A549 treated with AZD2906 at 1 μM for 4 hours (cell line): ENCODE data around the gene EXO5. TPM values are rescaled to one million over a fixed set of nuclear protein-coding genes. Genes with fewer than 3 reads are reported as not detected.

Source experiments
- total RNA-seq: library from RNA; stranded (reverse); fragments of 200-300 nt; extraction: Qiagen RNA extraction; gene quantifications from 5 replicates; pipeline ENCODE4 v1.2.3, GENCODE V29; 2022

EXO5 gene, protein sequence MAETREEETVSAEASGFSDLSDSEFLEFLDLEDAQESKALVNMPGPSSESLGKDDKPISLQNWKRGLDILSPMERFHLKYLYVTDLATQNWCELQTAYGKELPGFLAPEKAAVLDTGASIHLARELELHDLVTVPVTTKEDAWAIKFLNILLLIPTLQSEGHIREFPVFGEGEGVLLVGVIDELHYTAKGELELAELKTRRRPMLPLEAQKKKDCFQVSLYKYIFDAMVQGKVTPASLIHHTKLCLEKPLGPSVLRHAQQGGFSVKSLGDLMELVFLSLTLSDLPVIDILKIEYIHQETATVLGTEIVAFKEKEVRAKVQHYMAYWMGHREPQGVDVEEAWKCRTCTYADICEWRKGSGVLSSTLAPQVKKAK
- 3.7 to 4.8 TPM (median 4.2 TPM) in 5 replicates for total RNA-seq

DNA sequence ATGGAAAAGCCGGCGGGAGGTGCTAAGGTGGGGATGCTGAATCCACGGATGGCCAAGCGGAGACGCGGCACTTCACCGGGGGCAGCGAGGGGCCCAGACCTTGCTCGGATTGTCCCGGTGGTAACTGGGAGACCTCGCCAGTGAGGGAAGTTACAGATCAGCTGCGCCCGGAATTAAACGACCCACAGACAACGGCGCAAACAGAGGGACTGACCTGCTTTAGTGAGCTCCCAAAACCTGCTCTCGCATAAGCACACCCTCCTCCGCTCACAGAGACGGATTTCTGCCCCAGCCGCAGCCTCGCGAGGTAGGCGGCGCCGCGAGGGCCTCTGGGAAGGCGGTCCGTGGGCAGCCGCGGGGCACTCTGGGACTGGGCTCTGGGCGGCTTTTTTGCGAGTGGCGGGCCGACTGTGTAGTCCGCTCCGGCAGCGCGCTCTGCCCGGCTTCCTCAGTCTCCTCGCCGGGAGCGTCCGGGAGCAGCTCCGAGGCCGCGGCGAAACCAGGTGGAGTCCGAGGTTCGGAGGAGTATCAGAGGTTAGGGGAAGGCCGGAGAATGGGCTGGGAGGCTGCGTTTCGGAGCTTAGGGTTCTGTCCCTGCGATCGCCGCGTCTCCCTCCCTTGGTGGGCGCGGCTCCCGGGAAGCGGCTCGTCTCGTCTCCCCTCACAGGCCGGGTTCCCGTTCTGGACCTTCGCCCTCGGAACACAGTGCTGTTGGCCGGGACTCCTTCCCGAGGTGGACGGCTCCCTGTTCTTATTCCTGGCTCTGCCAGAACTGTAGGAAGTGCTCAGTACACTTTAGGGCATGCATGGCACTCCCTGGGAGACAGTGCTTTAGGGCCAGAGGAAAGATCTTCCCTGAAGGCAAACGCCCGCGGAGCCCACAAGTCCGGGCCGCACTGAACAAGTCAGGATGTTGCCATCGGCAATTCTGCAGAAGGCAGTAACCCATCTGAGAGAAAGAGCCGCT lies at the start of gene EXO5:
TSS of gene EXO5 (plus strand) at position 393 of the 967 bp plus-strand sequence. CDS start 5,778 bp downstream, outside the sequence.

DNA sequence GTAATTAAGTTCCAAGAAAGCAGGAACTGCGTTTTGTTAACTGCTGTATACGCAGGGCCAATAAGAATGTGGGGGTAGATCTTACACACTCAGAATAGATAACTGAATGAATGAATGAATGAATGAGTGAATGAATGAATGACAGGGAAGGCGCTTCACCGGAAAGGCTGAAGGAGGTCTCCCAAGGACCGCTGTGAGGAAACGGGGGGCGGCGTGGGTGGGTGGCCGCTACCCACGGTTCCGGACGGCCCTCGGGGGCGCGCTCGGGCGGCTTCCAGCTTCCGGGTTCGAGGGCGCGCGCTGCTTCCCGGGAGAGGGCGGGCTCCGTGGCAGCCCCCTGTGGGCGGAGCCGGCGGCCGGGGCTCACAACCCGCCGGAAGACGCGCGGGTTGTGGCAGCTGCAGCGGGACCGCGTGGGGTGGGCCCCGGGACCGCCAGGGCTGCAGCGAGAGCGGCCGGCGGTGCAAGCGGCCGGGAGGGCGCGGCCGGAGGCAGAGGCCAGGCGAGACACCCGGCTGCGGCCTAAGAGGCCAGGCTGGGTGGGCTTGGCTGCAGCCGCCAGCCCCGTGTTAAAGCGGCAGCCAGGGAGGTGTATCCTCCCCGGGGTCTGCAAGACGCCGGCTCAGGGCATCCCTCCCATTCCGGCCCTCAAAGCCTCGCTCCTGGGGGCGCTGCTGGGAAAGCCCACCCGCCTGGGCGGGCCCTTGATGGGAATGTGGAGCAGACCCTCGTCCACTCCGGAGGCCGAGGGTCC lies 31.5 kb upstream of the EXO5 start, which contains the start of gene ZFP69:
TSS of gene ZFP69 (plus strand) at position 367 of the 754 bp plus-strand sequence. CDS start 2,072 bp downstream, outside the sequence.

DNA sequence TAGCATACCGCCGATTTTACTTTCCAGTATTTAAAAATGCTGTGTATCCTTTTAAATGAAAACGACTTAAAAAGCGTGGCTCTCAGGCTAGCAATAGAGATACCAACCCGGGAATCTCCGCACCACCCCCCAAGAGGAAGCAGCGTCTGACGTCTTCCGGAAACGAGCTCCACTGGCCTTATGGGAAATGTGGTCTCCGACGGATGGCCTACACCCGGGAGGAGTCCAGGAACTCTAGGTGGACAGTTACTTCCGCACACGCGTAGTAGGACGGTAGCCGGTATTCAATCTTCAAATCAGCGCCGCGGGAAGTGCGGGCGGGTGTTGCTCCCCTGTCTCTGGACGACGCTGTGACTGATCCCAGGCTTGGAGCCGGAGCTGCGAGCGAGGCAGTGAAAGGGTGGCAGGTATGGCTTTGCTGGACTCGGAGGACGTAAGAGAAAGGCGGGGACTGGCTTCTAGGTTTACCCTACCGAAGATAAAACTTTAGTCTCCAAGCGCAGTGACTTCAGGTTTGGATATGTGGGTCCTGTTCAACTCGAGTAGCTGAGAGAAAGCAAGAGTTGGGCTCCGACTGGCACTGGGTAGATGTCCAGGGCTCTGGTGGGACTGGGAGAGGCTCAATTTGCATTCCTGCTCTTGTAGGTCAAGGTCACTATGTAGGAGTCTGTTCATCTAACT lies 23.0 kb downstream of the EXO5 start, which contains the start of gene ZNF684:
TSS of gene ZNF684 (plus strand) at position 257 of the 681 bp plus-strand sequence. CDS start 1,530 bp downstream, outside the sequence.

Other genes starting within 250 kb of the EXO5 start
- 0.07 to 0.33 TPM (median 0.23 TPM) in 5 replicates for gene COL9A2, start 191.5 kb upstream of the EXO5 start, total RNA-seq
- 9.0 to 9.8 TPM (median 9.2 TPM) in 5 replicates for gene SMAP2, start 135.0 kb upstream of the EXO5 start, total RNA-seq
- gene ZFP69B, start 58.3 kb upstream of the EXO5 start, total RNA-seq, result 1.1 to 2.0 TPM (median 1.7 TPM) in 5 replicates
- gene ZFP69, start 31.5 kb upstream of the EXO5 start, total RNA-seq, result not detected in 5 replicates
- gene ZNF684, start 22.9 kb downstream of the EXO5 start, total RNA-seq, result 1.7 to 2.2 TPM (median 1.9 TPM) in 5 replicates
- 0.84 to 1.3 TPM (median 1.2 TPM) in 5 replicates for gene RIMS3, start 156.9 kb downstream of the EXO5 start, total RNA-seq
- 35.8 to 37.7 TPM (median 36.6 TPM) in 5 replicates for gene NFYC, start 182.9 kb downstream of the EXO5 start, total RNA-seq